HuH-7 (cell line): Measurements from ENCODE around the gene NOBOX.
A peak's percentile ranks its signal among the peaks of the same experiment; 100 is the strongest.
"Not testable (repeated sequence)": the region's sequence is repeated elsewhere in the genome, so short reads cannot be mapped to it uniquely, and the experiment has no call there.

Experiments
- DNase-seq: peaks from one replicate; pipeline ENCODE4 v3.0.0; 2011; ENCODE audit warnings: low spot score

Gene NOBOX

GRCh38 chr7:144391823-144392255, 11.7 kb downstream of the NOBOX start:
- DNase-seq = peak; percentile 59

GRCh38 chr7:144391014-144391413, 12.5 kb downstream of the NOBOX start:
- DNase-seq = no peak

- no peak for DNase-seq
These were observed 13.0 kb downstream of the NOBOX start for GRCh38 chr7:144390481-144390880.

- DNase-seq = no peak
These were observed 14.5 kb downstream of the NOBOX start for GRCh38 chr7:144388950-144389349.

GRCh38 chr7:144386741-144387140, 16.8 kb downstream of the NOBOX start:
- no peak for DNase-seq

- no peak for DNase-seq
These were observed 18.8 kb downstream of the NOBOX start for GRCh38 chr7:144384555-144385245.

GRCh38 chr7:144384071-144384470, 19.4 kb downstream of the NOBOX start:
- DNase-seq = no peak

GRCh38 chr7:144379776-144380384, 23.6 kb downstream of the NOBOX start:
- no peak for DNase-seq

GRCh38 chr7:144378651-144379050, 24.8 kb downstream of the NOBOX start:
- no peak for DNase-seq

- not testable (repeated sequence) for DNase-seq
These were observed 34.3 kb downstream of the NOBOX start for GRCh38 chr7:144369221-144369620.

- not testable (repeated sequence) for DNase-seq
These were observed 36.2 kb downstream of the NOBOX start for GRCh38 chr7:144367250-144367649.

- DNase-seq = not testable (repeated sequence)
These were observed 38.0 kb downstream of the NOBOX start for GRCh38 chr7:144365523-144365922.

- DNase-seq = not testable (repeated sequence)
These were observed 41.4 kb downstream of the NOBOX start for GRCh38 chr7:144362061-144362460.

- DNase-seq = not testable (repeated sequence)
These were observed 46.6 kb downstream of the NOBOX start for GRCh38 chr7:144356860-144357259.

GRCh38 chr7:144356185-144356584, 47.3 kb downstream of the NOBOX start:
- DNase-seq = not testable (repeated sequence)

- not testable (repeated sequence) for DNase-seq
These were observed 48.2 kb downstream of the NOBOX start, which contains the start of gene ARHGEF5 for GRCh38 chr7:144355176-144355822. Gene ARHGEF5, plus strand, starts transcription at chr7:144355402. Its CDS starts 7,268 bp downstream, at chr7:144362670.

- not testable (repeated sequence) for DNase-seq
These were observed 51.8 kb downstream of the NOBOX start for GRCh38 chr7:144351667-144352066.

- not testable (repeated sequence) for DNase-seq
These were observed 54.9 kb downstream of the NOBOX start for GRCh38 chr7:144348625-144349024.
